HL-60/S4 treated with phorbol 12-myristate 13-acetate at 8.2 ng/mL for 4 days and 3 days (cell line): ENCODE data around the gene CTNNA3.
"Not testable (repeated sequence)": the region's sequence is repeated elsewhere in the genome, so short reads cannot be mapped to it uniquely, and the experiment has no call there.

Experiments
- in situ Hi-C: fragments of 300-500 bp; cut with MboI; formaldehyde crosslinking; loops from 2 replicates; pipeline ENCODE4 v1.15.0; 2022; ENCODE audit warnings: low sequenced_read_pairs

CTNNA3 gene

GRCh38 chr10:67606572-67606971, 89.4 kb downstream of the CTNNA3 start:
- in situ Hi-C loops, result no loop called here

GRCh38 chr10:67603701-67604100, 92.3 kb downstream of the CTNNA3 start:
- in situ Hi-C loops, result no loop called here

GRCh38 chr10:67603086-67603485, 92.9 kb downstream of the CTNNA3 start:
- in situ Hi-C loops, result no loop called here

GRCh38 chr10:67602268-67602950, 93.6 kb downstream of the CTNNA3 start:
- in situ Hi-C loops, result no loop called here

- in situ Hi-C loops, result no loop called here
These were observed 96.4 kb downstream of the CTNNA3 start for GRCh38 chr10:67599597-67599996.

- in situ Hi-C loops, result no loop called here
These were observed 99.4 kb downstream of the CTNNA3 start for GRCh38 chr10:67596641-67597040.

GRCh38 chr10:67587771-67588170, 108.2 kb downstream of the CTNNA3 start:
- in situ Hi-C loops, result no loop called here

GRCh38 chr10:67575532-67575931, 120.5 kb downstream of the CTNNA3 start:
- in situ Hi-C loops, result no loop called here

GRCh38 chr10:67573484-67573883, 122.5 kb downstream of the CTNNA3 start:
- in situ Hi-C loops, result no loop called here

- in situ Hi-C loops, result no loop called here
These were observed 124.5 kb downstream of the CTNNA3 start for GRCh38 chr10:67571503-67571902.

- in situ Hi-C loops, result not testable (repeated sequence)
These were observed 137.7 kb downstream of the CTNNA3 start for GRCh38 chr10:67558311-67558710.

- in situ Hi-C loops, result no loop called here
These were observed 142.7 kb downstream of the CTNNA3 start for GRCh38 chr10:67553254-67553653.

- in situ Hi-C loops, result no loop called here
These were observed 145.1 kb downstream of the CTNNA3 start for GRCh38 chr10:67550838-67551402.

GRCh38 chr10:67550046-67550445, 145.9 kb downstream of the CTNNA3 start:
- in situ Hi-C loops, result no loop called here

- in situ Hi-C loops, result no loop called here
These were observed 146.6 kb downstream of the CTNNA3 start for GRCh38 chr10:67549390-67549789.

- in situ Hi-C loops, result no loop called here
These were observed 154.6 kb downstream of the CTNNA3 start for GRCh38 chr10:67541411-67541810.

GRCh38 chr10:67539312-67539711, 156.7 kb downstream of the CTNNA3 start:
- in situ Hi-C loops, result no loop called here

- in situ Hi-C loops, result no loop called here
These were observed 158.1 kb downstream of the CTNNA3 start for GRCh38 chr10:67537906-67538305.

GRCh38 chr10:67533376-67533775, 162.6 kb downstream of the CTNNA3 start:
- in situ Hi-C loops, result no loop called here

GRCh38 chr10:67530990-67531389, 165.0 kb downstream of the CTNNA3 start:
- in situ Hi-C loops, result not testable (repeated sequence)

GRCh38 chr10:67527351-67527750, 168.6 kb downstream of the CTNNA3 start:
- in situ Hi-C loops, result no loop called here

GRCh38 chr10:67521546-67521945, 174.4 kb downstream of the CTNNA3 start:
- in situ Hi-C loops, result no loop called here
